Measurements from ENCODE around the gene GLTP.
"Not testable (repeated sequence)": the region's sequence is repeated elsewhere in the genome, so short reads cannot be mapped to it uniquely, and the experiment has no call there.

DNA sequence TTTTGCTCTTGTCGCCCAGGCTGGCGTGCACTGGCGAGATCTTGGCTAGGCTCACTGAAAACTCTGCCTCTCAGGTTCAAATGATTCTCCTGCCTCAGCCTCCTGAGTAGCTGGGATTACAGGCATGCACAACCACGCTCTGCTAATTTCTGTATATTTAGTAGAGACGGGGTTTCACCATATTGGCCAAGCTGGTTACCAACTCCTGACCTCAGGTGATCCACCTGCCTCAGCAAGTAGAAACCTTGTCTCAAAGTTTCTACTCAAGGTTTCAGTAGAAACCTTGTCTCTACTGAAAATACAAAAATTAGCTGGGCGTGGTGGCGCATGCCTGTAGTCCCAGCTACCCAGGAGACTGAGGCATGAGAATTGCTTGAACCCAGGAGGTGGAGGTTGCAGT lies 11.4 kb upstream of the GLTP start:
- TF ChIP-seq, protein P1, sequence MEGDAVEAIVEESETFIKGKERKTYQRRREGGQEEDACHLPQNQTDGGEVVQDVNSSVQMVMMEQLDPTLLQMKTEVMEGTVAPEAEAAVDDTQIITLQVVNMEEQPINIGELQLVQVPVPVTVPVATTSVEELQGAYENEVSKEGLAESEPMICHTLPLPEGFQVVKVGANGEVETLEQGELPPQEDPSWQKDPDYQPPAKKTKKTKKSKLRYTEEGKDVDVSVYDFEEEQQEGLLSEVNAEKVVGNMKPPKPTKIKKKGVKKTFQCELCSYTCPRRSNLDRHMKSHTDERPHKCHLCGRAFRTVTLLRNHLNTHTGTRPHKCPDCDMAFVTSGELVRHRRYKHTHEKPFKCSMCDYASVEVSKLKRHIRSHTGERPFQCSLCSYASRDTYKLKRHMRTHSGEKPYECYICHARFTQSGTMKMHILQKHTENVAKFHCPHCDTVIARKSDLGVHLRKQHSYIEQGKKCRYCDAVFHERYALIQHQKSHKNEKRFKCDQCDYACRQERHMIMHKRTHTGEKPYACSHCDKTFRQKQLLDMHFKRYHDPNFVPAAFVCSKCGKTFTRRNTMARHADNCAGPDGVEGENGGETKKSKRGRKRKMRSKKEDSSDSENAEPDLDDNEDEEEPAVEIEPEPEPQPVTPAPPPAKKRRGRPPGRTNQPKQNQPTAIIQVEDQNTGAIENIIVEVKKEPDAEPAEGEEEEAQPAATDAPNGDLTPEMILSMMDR (IDR thresholded peaks at IDR 0.05; ENCODE audit: low read depth, low read length, missing input control) = not testable (repeated sequence)
- TF ChIP-seq, protein P2, sequence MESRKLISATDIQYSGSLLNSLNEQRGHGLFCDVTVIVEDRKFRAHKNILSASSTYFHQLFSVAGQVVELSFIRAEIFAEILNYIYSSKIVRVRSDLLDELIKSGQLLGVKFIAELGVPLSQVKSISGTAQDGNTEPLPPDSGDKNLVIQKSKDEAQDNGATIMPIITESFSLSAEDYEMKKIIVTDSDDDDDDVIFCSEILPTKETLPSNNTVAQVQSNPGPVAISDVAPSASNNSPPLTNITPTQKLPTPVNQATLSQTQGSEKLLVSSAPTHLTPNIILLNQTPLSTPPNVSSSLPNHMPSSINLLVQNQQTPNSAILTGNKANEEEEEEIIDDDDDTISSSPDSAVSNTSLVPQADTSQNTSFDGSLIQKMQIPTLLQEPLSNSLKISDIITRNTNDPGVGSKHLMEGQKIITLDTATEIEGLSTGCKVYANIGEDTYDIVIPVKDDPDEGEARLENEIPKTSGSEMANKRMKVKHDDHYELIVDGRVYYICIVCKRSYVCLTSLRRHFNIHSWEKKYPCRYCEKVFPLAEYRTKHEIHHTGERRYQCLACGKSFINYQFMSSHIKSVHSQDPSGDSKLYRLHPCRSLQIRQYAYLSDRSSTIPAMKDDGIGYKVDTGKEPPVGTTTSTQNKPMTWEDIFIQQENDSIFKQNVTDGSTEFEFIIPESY (IDR thresholded peaks at IDR 0.05) = not testable (repeated sequence)
- TF ChIP-seq RAD21 (IDR thresholded peaks at IDR 0.05); GABPA (IDR thresholded peaks at IDR 0.05 in 1 of 2, conservative IDR thresholded peaks at IDR 0.05 in 1 of 2); TAF1 (conservative IDR thresholded peaks at IDR 0.05); YY1 (IDR thresholded peaks at IDR 0.05); NR2F2 (IDR thresholded peaks at IDR 0.05); FOXA1 (IDR thresholded peaks at IDR 0.05); RXRA (IDR thresholded peaks at IDR 0.05): not testable (repeated sequence)
- TF ChIP-seq, protein P3, sequence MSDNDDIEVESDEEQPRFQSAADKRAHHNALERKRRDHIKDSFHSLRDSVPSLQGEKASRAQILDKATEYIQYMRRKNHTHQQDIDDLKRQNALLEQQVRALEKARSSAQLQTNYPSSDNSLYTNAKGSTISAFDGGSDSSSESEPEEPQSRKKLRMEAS (IDR thresholded peaks at IDR 0.05) = not testable (repeated sequence)
- TF ChIP-seq, protein P4, sequence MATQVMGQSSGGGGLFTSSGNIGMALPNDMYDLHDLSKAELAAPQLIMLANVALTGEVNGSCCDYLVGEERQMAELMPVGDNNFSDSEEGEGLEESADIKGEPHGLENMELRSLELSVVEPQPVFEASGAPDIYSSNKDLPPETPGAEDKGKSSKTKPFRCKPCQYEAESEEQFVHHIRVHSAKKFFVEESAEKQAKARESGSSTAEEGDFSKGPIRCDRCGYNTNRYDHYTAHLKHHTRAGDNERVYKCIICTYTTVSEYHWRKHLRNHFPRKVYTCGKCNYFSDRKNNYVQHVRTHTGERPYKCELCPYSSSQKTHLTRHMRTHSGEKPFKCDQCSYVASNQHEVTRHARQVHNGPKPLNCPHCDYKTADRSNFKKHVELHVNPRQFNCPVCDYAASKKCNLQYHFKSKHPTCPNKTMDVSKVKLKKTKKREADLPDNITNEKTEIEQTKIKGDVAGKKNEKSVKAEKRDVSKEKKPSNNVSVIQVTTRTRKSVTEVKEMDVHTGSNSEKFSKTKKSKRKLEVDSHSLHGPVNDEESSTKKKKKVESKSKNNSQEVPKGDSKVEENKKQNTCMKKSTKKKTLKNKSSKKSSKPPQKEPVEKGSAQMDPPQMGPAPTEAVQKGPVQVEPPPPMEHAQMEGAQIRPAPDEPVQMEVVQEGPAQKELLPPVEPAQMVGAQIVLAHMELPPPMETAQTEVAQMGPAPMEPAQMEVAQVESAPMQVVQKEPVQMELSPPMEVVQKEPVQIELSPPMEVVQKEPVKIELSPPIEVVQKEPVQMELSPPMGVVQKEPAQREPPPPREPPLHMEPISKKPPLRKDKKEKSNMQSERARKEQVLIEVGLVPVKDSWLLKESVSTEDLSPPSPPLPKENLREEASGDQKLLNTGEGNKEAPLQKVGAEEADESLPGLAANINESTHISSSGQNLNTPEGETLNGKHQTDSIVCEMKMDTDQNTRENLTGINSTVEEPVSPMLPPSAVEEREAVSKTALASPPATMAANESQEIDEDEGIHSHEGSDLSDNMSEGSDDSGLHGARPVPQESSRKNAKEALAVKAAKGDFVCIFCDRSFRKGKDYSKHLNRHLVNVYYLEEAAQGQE (IDR thresholded peaks at IDR 0.05) = not testable (repeated sequence)
- TF ChIP-seq, protein P5, sequence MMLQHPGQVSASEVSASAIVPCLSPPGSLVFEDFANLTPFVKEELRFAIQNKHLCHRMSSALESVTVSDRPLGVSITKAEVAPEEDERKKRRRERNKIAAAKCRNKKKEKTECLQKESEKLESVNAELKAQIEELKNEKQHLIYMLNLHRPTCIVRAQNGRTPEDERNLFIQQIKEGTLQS (IDR thresholded peaks at IDR 0.05) = not testable (repeated sequence)
